ENCODE measurements around the gene TENT4B. TPM values are rescaled to one million over a fixed set of nuclear protein-coding genes. Genes with fewer than 3 reads are reported as not detected.

Gene TENT4B
- total RNA-seq = 10 to 100 TPM; 21.4 TPM

DNA sequence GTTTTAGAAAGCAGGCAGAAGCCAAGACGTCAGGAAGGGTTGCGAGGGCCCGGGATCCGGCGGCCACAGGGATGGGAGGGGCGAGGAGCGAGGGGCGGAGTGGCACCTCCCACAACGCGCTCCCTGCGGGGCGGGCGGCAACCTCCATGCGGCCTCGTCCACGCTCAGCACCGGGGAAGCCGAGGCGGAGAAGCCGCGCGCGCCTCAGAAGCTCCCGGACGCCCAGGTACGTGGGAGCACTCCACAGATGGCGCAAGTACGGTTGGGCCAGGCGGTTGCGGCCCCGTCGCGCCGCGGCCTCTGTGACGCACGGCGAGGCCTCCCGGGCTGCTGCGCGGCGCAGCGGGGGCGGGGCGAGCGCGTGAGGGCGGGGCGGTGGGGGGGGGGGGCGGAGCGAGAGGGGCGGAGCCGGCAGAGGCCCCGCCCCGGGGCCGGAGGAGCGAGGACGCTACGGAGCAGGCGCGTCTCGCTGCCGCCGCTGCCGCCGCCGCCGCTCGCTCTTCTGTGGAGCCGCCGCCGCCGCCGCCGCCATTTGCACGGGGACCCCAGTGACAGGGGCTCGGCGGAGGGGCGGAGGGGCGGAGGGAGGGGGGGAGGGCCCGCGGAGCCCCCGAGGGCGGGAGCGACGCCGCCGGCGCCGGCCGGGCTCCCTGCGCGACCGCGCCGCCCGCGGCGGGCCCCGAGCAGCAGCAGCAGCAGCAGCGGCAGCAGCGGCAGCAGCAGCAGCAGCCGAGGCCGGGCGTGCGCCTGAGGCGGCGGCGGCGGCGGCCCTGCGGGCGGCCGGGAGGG is at the start of gene TENT4B:
TENT4B (plus strand) TSS at position 500 of the 789 bp plus-strand sequence. CDS start 316 bp downstream, outside the sequence.
- ChIA-PET POLR2A (interaction anchor here (1.0 to 1.3 kb wide), 2 partner anchors 15 to 32 kb away, joined by 3 to 4 read pairs; no protein-coding TSS in a partner anchor), CTCF (interaction anchor here (0.8 kb wide), 1 partner anchor 128 kb away, joined by 3 read pairs; the partner anchor contains the start of gene CNEP1R1)

DNA sequence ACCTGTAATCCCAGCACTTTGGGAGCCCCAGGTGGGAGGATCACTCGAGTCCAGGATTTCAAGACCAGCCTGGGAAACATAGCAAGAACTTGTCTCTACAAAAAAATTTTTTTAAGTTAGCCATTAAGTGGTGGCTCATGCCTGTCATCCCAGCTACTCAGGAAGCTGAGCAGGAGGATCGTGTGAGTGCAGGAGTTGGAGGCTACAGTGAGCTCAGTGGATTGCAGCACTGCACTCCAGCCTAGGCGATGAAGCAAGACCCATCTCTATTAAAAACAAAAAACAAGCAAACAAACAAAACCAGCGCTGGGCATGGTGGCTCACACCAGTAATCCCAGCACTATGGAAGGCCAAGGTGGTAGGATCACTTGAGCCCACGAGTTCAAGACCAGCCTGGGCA is 49.3 kb upstream of the TENT4B start:
- POLR2A ChIA-PET = no interaction called here
- CTCF ChIA-PET = no interaction called here

DNA sequence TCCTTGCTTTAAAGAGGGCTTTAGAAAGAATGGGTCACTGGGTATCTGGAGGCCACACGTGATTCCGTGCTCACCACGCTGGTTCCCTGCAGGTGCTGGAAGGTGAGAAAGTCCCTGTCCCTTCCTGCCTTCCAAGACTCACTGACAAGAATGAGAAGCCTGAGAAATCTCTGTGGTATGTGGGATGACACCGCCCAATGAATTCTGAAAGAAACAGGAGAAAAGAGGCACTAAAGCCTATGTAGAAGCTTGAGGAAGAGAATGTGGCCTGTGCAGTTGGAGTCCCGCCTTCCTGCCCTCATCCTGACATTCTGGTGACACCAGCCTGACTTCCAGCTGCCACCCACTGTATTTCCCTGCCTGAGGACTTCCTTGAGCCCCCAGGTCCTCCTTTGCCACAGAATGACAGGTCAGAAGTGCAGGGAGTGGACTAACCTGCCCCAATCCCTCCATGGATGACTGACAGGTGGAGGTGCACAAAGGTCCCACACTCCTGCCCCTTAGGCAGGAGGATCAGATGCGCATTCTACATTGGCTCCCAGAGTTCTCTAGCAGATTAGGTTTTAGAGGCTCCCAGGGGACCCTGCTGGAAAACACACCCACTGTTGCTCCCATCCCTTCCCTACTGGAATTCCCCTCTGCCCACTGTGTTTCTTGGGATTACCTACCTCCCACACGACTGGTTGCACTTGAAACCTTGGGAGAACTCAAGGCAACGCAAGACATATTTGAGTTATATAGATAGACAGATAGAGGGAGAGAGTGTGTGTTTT is 38.6 kb upstream of the TENT4B start:
- CTCF ChIA-PET = interaction anchor here (0.6 kb wide), 1 partner anchor 53 kb away, joined by 3 read pairs; no protein-coding TSS in a partner anchor
- POLR2A ChIA-PET = no interaction called here

DNA sequence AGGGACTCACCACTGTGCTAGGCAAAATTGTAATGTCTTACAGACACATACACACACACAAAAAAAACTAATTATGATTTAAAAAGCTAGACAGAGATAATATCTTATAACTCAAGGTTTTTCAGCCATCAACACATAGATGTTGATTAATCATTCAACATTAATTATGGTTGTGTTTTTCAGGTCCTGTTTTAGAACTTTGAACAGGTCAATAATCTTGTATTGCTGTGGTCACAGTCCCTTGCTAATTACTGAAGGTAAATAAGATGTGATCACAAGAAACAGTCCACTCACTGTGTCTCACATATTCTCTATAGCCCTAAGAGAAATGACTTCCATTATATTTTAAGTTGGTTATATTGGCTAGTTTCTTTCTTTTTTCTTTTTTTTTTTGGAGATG is 32.4 kb upstream of the TENT4B start:
- ChIA-PET CTCF (interaction anchor here (1.1 to 1.5 kb wide), 2 partner anchors 13 to 262 kb away, joined by 3 read pairs; no protein-coding TSS in a partner anchor), POLR2A (interaction anchor here (1.3 kb wide), 1 partner anchor 31 kb away, joined by 4 read pairs; no protein-coding TSS in a partner anchor)

DNA sequence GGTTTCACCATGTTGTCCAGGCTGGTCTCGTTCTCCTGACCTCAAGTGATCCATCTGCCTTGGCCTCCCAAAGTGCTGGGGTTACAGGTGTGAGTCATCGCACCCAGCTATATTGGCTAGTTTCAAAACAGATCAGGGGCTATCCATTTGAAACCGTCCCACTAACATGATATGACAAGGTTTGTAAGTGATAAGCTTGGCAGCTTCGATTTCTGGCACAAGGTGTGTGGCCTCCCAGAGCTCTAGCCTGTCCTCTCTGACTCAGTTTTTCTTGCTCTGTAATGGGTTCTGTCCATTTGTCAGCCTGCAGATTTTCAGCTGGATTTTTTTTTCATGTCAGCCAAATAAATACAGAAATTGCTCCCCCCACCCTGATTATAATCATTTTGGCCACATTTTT is 31.8 kb upstream of the TENT4B start:
- ChIA-PET CTCF (interaction anchor here (1.1 kb wide), 1 partner anchor 263 kb away, joined by 3 read pairs; no protein-coding TSS in a partner anchor), POLR2A (interaction anchor here (0.6 to 1.4 kb wide), 3 partner anchors 24 to 39 kb away, joined by 4 read pairs; no protein-coding TSS in a partner anchor)

DNA sequence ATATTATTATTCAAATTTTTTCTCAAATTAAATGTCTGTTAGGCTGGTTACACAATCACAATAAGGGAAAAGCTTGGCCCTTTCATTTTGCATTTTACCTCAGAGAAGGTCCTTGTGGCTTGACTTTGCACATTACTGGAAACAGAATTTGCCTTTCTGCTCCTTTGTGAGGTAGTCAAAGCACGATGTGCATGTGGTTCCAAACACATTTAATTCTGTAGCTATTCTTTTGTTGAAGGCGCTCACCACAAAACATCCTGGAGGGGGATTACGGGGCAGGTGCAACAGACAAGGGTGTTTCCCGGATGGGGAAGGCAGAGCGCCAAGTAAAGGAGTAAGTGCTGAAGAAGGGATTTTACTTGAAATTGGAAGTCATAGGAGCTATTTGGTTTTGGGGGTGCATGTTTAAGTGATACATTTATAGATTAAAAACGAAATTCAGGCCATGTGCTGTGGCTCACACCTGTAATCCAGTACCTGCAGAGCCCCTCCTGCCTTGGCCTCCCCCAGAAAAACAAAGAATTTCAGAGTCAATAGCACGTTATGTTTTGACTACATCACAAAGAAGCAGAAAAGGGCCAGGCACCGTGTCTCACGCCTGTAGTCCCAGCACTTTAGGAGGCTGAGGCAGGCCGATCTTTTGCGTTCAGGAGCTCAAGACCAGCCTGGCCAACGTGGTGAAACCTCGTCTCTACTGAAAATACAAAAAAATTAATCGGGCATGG is 31.2 kb upstream of the TENT4B start:
- ChIA-PET CTCF (no interaction called here), POLR2A (interaction anchor here (0.6 to 1.4 kb wide), 3 partner anchors 25 to 39 kb away, joined by 4 read pairs; no protein-coding TSS in a partner anchor)

DNA sequence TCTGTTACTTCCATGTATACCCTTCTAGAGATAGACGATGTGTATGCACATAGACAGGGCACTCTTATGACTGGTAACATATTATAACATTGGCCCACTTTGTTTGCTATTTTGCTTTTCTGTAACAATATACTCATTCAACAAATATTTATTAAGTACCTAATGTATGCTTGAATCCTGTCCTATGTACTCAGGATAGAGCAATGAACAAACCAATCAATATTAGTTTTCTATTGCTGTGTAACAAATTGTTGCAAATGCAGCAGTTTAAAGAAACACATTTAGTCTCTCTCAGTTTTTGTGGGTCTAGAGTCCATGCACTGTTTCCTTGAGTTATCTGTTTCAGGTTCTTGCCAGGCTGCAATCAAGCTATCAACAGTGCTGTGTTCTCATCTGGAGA is 29.7 kb upstream of the TENT4B start:
- ChIA-PET POLR2A (no interaction called here), CTCF (no interaction called here)

DNA sequence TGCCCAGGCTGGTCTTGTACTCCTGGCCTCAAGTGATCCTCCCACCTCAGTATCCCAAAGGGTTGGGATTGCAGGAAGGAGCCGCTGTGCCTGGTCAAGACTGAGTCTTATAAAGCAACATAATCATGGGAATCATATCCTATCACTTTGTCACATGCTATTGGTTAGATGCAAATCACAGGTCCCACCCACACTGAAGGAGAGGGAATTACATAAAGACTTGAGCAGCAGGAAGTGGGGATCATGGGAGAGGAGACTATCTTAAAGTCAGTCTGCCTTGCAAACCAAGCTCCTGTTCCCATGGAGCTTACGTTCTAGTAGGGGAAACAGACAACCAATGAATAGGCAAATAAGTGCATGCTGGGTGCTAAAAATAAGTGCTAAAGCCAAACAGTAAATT is 28.3 kb upstream of the TENT4B start:
- ChIA-PET POLR2A (no interaction called here), CTCF (interaction anchor here (0.7 kb wide), 1 partner anchor 1571 kb away, joined by 3 read pairs; no protein-coding TSS in a partner anchor)

DNA sequence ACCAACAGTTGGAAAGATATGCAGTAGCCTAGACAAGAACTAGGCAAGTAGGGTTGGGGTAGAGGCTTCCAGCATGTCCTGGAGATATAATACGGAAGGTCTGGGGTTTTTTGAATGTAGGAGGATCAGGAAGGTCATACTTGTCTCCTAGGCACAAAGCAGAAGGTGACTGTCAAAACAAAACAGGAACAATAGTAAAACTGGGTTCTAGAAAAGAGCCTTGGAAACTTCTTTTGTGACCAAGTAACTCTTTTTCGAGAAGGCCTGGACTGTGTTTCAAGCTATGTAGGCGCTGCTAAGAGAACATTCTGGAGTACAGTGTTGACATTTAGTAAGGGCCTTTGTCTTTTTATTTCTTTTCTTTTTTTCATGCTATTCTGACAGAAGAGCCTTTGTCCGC is 26.9 kb upstream of the TENT4B start:
- CTCF ChIA-PET = no interaction called here
- POLR2A ChIA-PET = interaction anchor here (0.7 kb wide), 1 partner anchor 407 kb away, joined by 4 read pairs; no protein-coding TSS in a partner anchor

DNA sequence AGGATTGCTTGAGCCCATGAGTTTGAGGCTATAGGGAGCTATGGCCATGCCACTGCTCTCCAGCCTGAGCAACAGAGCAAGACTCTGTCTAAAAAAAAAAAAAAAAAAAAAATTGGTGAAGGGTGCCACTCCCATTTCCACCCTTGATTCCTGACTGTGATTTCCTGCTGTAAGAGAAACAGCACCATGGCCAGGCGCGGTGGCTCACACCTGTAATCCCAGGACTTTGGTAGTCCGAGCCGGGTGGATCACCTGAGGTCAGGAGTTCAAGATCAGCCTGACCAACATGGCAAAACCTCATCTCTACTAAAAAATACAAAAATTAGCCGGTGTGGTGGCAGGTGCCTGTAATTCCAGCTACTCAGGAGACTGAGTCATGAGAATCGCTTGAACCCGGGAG is 20.5 kb upstream of the TENT4B start:
- ChIA-PET POLR2A (interaction anchor here (0.5 kb wide), 1 partner anchor 23 kb away, joined by 3 read pairs; no protein-coding TSS in a partner anchor), CTCF (interaction anchor here (0.7 kb wide), 1 partner anchor 377 kb away, joined by 4 read pairs; no protein-coding TSS in a partner anchor)

DNA sequence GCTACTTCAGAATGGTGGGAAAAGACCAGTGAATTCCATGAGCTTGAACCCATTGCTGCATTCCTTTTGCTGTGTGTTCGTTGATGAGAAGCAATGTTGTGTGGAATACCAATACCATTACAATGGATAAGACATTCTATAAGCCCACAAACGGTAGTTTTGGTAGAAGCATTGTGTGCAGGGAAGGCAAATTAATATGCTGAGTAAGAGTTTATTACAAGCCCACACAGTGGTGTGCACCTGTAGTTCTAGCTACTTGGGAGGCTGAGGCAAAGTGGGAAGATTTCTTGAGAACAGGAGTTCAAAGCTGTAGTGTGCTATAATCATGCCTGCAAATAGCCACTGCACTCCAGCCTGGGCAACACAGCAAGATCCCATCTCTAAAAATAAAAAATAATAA is 19.9 kb upstream of the TENT4B start:
- CTCF ChIA-PET = interaction anchor here (0.7 kb wide), 1 partner anchor 99 kb away, joined by 3 read pairs; no protein-coding TSS in a partner anchor
- POLR2A ChIA-PET = no interaction called here

DNA sequence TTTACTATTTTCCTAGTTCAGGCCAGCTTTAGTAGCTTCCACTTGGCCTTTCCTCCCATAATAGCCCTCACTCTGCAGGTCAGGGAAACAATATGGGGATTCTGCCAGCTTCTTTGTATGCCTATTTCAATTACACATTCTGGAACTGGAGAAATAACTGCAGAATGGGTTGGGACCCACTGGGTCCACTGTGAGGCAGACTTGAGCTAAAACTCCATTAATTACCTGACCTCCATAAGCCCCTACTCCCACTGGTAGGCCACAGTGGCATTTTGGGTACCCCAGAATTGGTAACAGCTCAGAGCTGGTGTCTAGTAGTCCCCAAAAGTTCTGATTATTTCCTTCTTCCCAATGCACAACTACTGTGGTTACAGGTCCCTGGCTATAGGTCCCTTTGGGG is 16.7 kb upstream of the TENT4B start:
- CTCF ChIA-PET = interaction anchor here (0.6 to 1.6 kb wide), 3 partner anchors 14 to 74 kb away, joined by 3 to 4 read pairs (median 4); no protein-coding TSS in a partner anchor
- POLR2A ChIA-PET = no interaction called here

DNA sequence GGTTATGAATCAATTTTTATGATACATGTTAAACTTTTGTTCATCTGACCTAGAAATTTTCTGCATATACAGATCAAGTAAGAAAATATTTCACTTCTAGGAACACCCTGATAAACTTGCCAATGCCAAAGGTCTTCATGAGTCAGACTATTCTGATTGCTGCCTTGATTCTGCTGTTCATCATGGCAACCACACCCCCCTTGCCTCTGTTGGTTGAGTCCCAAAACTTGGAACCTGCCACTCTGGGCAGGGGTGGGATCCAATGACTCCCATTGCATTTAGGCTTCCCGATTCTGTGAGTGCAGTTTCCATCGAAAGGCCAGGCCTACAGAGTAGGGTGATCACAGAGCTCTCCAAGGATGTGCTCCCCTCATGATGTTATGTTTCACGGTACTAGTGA is 15.8 kb upstream of the TENT4B start:
- ChIA-PET POLR2A (no interaction called here), CTCF (interaction anchor here (1.6 kb wide), 1 partner anchor 73 kb away, joined by 4 read pairs; no protein-coding TSS in a partner anchor)

DNA sequence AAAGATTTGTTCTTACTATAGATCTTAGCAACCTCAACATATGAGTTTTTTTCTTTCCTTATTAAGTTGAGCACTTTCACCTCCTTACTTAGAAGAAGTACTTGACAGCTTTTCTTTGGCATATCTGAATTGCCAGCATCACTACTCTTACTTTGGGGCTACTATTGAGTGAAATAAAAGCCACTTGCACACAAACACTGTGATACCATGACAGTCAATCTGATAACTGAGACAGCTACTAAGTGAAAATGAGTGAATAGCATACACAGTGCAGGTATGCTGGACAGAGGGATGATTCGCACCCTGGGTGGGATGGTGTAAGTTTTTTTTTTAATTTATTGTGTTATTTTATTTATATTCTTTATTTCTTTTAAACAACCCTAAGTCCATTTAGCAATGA is 13.5 kb upstream of the TENT4B start:
- CTCF ChIA-PET = no interaction called here
- POLR2A ChIA-PET = interaction anchor here (0.7 kb wide), 3 partner anchors 54 to 190 kb away, joined by 3 to 4 read pairs (median 4); no protein-coding TSS in a partner anchor

DNA sequence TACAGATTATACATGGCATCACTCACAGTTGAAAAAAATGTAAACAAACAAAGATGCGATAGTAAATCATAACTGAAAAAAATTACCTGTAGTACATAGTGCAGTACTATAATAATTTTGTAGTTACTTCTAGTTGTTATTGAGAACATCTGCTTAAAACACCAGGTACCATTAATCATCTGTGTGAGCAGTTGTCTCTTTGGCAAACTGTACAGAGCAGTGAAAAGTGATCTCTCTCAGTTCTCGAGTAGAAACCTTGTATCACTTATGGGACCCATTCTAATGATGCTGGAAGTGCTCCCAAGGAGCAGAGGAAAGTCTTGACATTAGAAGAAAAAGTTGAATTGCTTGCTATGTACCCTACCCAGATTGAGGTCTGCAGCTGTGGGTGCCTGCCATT is 8.9 kb upstream of the TENT4B start:
- ChIA-PET POLR2A (no interaction called here), CTCF (no interaction called here)

DNA sequence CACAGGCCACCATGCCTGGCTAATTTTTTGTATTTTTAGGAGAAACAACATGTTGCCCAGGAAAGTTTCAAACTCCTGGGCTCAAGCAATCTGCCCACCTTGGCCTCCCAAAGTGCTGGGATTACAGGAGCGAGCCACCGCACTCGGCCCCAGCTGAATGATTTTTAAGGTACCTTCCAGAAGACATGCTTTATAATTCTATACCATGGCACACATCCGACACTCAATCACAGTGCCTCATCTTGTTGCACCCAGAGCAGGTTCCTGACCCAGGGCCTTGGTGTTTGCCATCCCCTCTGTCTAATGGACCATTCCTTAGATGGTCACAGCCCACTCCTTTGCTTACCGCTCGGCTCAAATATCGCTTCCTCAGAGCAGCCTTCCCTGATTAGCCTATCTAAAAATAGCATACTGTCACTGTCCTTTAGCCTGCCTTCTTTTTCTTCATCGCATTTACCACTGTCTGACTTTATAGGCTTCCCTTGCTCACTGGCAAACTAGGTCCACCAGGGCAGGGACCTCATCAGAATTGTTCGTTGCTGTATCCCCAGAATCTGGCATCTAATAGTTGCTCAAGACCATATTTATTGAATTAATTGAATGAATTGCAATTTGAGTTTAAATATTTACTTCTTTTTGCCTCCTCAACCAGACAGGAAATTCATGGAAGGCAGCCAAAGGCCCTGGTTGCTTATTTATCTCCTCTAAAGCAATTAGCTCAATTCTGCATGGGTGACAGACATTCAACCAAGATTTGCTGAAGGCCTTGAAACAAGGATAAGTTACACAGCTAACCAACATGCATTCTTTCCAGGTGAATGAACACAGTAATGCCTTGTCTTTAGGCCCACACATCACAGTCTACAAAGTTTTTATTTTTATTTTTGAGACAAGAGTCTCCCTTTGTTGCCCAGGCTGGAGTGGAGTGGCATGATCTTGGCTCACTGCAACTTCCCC is 6.3 kb upstream of the TENT4B start:
- CTCF ChIA-PET = interaction anchor here (1.1 kb wide), 1 partner anchor 122 kb away, joined by 4 read pairs; the partner anchor contains the start of gene CNEP1R1
- POLR2A ChIA-PET = no interaction called here

DNA sequence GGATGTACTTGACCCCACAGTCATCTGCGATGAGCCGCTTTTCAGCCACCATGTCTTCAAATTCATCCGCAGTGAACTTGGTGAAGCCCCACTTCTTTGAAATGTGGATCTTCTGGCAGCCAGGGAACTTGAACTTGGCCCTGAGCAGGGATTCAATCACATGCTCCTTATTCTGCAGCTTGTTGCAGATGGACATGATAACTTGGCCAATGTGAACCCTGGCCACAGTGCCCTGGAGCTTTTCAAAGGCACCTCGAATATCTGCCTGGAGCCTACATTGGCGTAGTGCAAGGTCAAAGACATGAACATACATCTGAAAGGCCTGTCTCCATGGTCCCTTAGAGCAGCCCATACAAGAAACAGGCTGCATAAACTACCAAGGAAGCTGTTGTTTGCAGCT is 1.8 kb upstream of the TENT4B start:
- CTCF ChIA-PET = interaction anchor here (0.6 to 1.6 kb wide), 7 partner anchors 15 to 176 kb away, joined by 3 to 6 read pairs (median 3); partner anchors contain the start of gene CNEP1R1

DNA sequence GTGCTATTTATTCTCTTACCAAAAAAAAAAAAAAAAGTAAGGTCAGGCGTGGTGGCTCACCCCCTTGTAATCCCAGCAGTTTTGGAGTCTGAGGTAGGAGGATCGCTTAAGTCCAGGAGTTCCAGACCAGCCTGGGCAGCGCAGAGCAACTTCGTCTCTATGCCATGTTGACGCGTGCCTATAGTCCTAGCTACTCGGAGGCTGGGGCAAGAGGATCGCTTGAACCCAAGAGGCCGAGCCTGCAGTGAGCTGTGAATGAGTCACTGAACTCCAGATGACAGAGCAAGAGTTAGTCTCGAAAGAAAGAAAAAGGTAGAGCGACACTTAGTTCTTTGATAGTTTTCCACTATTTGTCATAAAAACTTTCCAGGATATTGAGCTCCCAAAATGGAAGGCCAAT is 1.4 kb upstream of the TENT4B start:
- ChIA-PET POLR2A (interaction anchor here (0.6 to 1.3 kb wide), 3 partner anchors 28 to 128 kb away, joined by 3 to 4 read pairs (median 3); no protein-coding TSS in a partner anchor), CTCF (interaction anchor here (0.6 to 1.6 kb wide), 6 partner anchors 20 to 175 kb away, joined by 3 to 6 read pairs (median 3); partner anchors contain the start of gene CNEP1R1)

More for the DNA sequence above, 1.8 kb upstream of the TENT4B start:
- POLR2A ChIA-PET = interaction anchor here (1.3 kb wide), 1 partner anchor 30 kb away, joined by 4 read pairs; no protein-coding TSS in a partner anchor

Measured in activated CD8-positive, alpha-beta memory T cell treated with anti-CD3 and anti-CD28 coated beads for 36 hours (primary cell).